Activated CD8-positive, alpha-beta T cell treated with anti-CD3 and anti-CD28 coated beads for 36 hours (primary cell): ENCODE measurements around the gene NRXN3. TPM values are rescaled to one million over a fixed set of nuclear protein-coding genes. Genes with fewer than 3 reads are reported as not detected.

Experiments used
- ATAC-seq: fragments of 200-7000 bp; cut with Tn5 transposase; one replicate; pipeline ENCODE4 v1.10.0; 2021; ENCODE audit warnings: mild to moderate bottlenecking, moderate library complexity
- CTCF ChIA-PET: fragments of 350-600 bp; sonication (Branson Sonifier 250); formaldehyde crosslinking; loops from one replicate; lab custom pipeline; 2021; ENCODE audit warnings: antibody characterized with exemption; lab: Charles Lee
- POLR2A ChIA-PET: fragments of 350-600 bp; sonication (Branson Sonifier 250); formaldehyde crosslinking; loops from one replicate; lab custom pipeline; 2021; ENCODE audit warnings: antibody characterized with exemption; lab: Charles Lee
- DNase-seq: peaks from one replicate; pipeline ENCODE4 v3.0.0-alpha.2; 2020
- H3K27ac Mint-ChIP-seq: one replicate; pipeline ENCODE4 v1.8.0; 2021; ENCODE audit warnings: mild to moderate bottlenecking, mixed read lengths
- H3K27me3 Mint-ChIP-seq: one replicate; pipeline ENCODE4 v1.8.0; 2021; ENCODE audit warnings: mixed read lengths
- H3K36me3 Mint-ChIP-seq: one replicate; pipeline ENCODE4 v1.8.0; 2021; ENCODE audit warnings: low read depth, mixed read lengths
- H3K4me1 Mint-ChIP-seq: one replicate; pipeline ENCODE4 v1.8.0; 2021; ENCODE audit warnings: low read depth, mixed read lengths
- H3K4me3 Mint-ChIP-seq: one replicate; pipeline ENCODE4 v1.8.0; 2021; ENCODE audit warnings: mild to moderate bottlenecking, moderate library complexity, mixed read lengths
- H3K9me3 Mint-ChIP-seq: one replicate; pipeline ENCODE4 v1.8.0; 2021; ENCODE audit warnings: mixed read lengths
- CTCF ChIP-seq: fragments of 200-600 bp; IDR thresholded peaks from one replicate; pipeline ENCODE4 v1.8.0; 2022; ENCODE audit warnings: antibody characterized with exemption, mild to moderate bottlenecking
- intact Hi-C: fragments of 100-400 bp; cut with micrococcal nuclease; formaldehyde crosslinking; loops from one replicate; pipeline ENCODE4 v1.10.0; 2022
- total RNA-seq, 2 experiments: library from RNA; stranded (reverse); gene quantifications; one replicate each; pipeline ENCODE4 v1.2.3, GENCODE V29; 2021

NRXN3 gene
- total RNA-seq, 2 experiments from 2014 or later: not detected

GRCh38 chr14:79037593-79037992 is 867.4 kb downstream of the NRXN3 start:
- TF ChIP-seq CTCF: no peak
- H3K9me3 Mint-ChIP-seq: peaks cover 4% of the 10 kb centered on the region
- POLR2A ChIA-PET: no interaction called here
- H3K27ac Mint-ChIP-seq: no peak overlapping the region
- no peaks in the 10 kb centered on the region for H3K4me1 Mint-ChIP-seq
- no peak for ATAC-seq
- no peak for DNase-seq
- no peaks in the 10 kb centered on the region for H3K36me3 Mint-ChIP-seq
- CTCF ChIA-PET: no interaction called here
- intact Hi-C loops: no loop called here
- H3K27me3 Mint-ChIP-seq: no peaks in the 10 kb centered on the region
- no peak overlapping the region for H3K4me3 Mint-ChIP-seq

- ChIA-PET POLR2A (no interaction called here), CTCF (no interaction called here)
- intact Hi-C loops: no loop called here
- Mint-ChIP-seq H3K36me3 (no peaks in the 10 kb centered on the region), H3K4me3 (no peak overlapping the region), H3K27me3 (no peaks in the 10 kb centered on the region), H3K9me3 (peaks cover 4% of the 10 kb centered on the region), H3K4me1 (no peaks in the 10 kb centered on the region), H3K27ac (no peak overlapping the region)
- no peak for DNase-seq
- ATAC-seq: no peak
- TF ChIP-seq CTCF: no peak
Observed at GRCh38 chr14:79040790-79041189, 870.6 kb downstream of the NRXN3 start.

GRCh38 chr14:79043194-79043889 is 873.2 kb downstream of the NRXN3 start:
- DNase-seq (no peak), ATAC-seq (no peak)
- ChIA-PET CTCF (no interaction called here), POLR2A (no interaction called here)
- intact Hi-C loops: no loop called here
- TF ChIP-seq CTCF: no peak
- no peak overlapping the region for H3K4me3 Mint-ChIP-seq
- no peaks in the 10 kb centered on the region for H3K27me3 Mint-ChIP-seq
- peaks cover 4% of the 10 kb centered on the region for H3K9me3 Mint-ChIP-seq
- H3K27ac Mint-ChIP-seq: no peak overlapping the region
- H3K36me3 Mint-ChIP-seq: no peaks in the 10 kb centered on the region
- no peaks in the 10 kb centered on the region for H3K4me1 Mint-ChIP-seq

- no peaks in the 10 kb centered on the region for H3K27me3 Mint-ChIP-seq
- intact Hi-C loops: no loop called here
- POLR2A ChIA-PET: interaction anchor here (0.6 kb wide), 1 partner anchor 516 kb away, joined by 3 read pairs; no protein-coding TSS in a partner anchor
Observed at GRCh38 chr14:79044894-79045624, 874.9 kb downstream of the NRXN3 start.

More at GRCh38 chr14:79044894-79045624, 874.9 kb downstream of the NRXN3 start:
- H3K4me3 Mint-ChIP-seq: no peak overlapping the region
- no peaks in the 10 kb centered on the region for H3K36me3 Mint-ChIP-seq
- DNase-seq (no peak), ATAC-seq (no peak)
- H3K9me3 Mint-ChIP-seq: peaks cover 4% of the 10 kb centered on the region
- H3K27ac Mint-ChIP-seq: no peak overlapping the region
- CTCF ChIA-PET: no interaction called here
- no peaks in the 10 kb centered on the region for H3K4me1 Mint-ChIP-seq
- TF ChIP-seq CTCF: no peak
